Activated CD4-positive, alpha-beta T cell treated with anti-CD3 and anti-CD28 coated beads for 36 hours (primary cell): Measurements from ENCODE around the gene IRF7. TPM values are rescaled to one million over a fixed set of nuclear protein-coding genes. Genes with fewer than 3 reads are reported as not detected.

Experiments
- ATAC-seq: fragments of 200-7000 bp; cut with Tn5 transposase; one replicate; pipeline ENCODE4 v1.10.0; 2021; ENCODE audit warnings: mild to moderate bottlenecking, moderate library complexity
- CTCF ChIA-PET: fragments of 350-600 bp; sonication (Branson Sonifier 250); formaldehyde crosslinking; loops from one replicate; lab custom pipeline; 2021; ENCODE audit warnings: antibody characterized with exemption; lab: Charles Lee
- POLR2A ChIA-PET: fragments of 350-600 bp; sonication (Branson Sonifier 250); formaldehyde crosslinking; loops from one replicate; lab custom pipeline; 2021; ENCODE audit warnings: antibody characterized with exemption, inconsistent platforms; lab: Charles Lee
- DNase-seq: peaks from one replicate; pipeline ENCODE4 v3.0.0-alpha.2; 2020
- H3K27ac Mint-ChIP-seq: one replicate; pipeline ENCODE4 v1.8.0; 2021; ENCODE audit warnings: mixed read lengths
- H3K27me3 Mint-ChIP-seq: one replicate; pipeline ENCODE4 v1.8.0; 2021; ENCODE audit warnings: mixed read lengths
- H3K36me3 Mint-ChIP-seq: one replicate; pipeline ENCODE4 v1.8.0; 2021; ENCODE audit warnings: low read depth, mixed read lengths
- H3K4me1 Mint-ChIP-seq: one replicate; pipeline ENCODE4 v1.8.0; 2021; ENCODE audit warnings: mixed read lengths
- H3K4me3 Mint-ChIP-seq: one replicate; pipeline ENCODE4 v1.8.0; 2021; ENCODE audit warnings: mild to moderate bottlenecking, moderate library complexity, mixed read lengths
- H3K9me3 Mint-ChIP-seq: one replicate; pipeline ENCODE4 v1.8.0; 2021; ENCODE audit warnings: low read depth, mixed read lengths
- intact Hi-C, 2 experiments: fragments of 100-400 bp; cut with DNase I in 1 of 2; cut with micrococcal nuclease in 1 of 2; formaldehyde crosslinking; loops; one replicate each; pipeline versions ENCODE4 v1.14.2 to v1.15.1; 2022 to 2024; cut with DNase I, micrococcal nuclease
- total RNA-seq, 2 experiments: library from RNA; stranded (reverse); gene quantifications; one replicate each; pipeline ENCODE4 v1.2.3, GENCODE V29; 2021

The IRF7 gene
- total RNA-seq, 2 experiments from 2014 or later = 57.1 to 62.6 TPM

GRCh38 chr11:618856-619627 is 3.3 kb upstream of the IRF7 start:
- Mint-ChIP-seq H3K4me3 (no peak overlapping the region), H3K4me1 (peaks cover 10% of the 10 kb centered on the region), H3K36me3 (peaks cover 10% of the 10 kb centered on the region), H3K27ac (no peak overlapping the region), H3K9me3 (no peaks in the 10 kb centered on the region), H3K27me3 (no peaks in the 10 kb centered on the region)
- intact Hi-C loops = no loop called here
- DNase-seq (no peak), ATAC-seq (no peak)
- ChIA-PET CTCF (no interaction called here), POLR2A (no interaction called here)

- peaks cover 13% of the 10 kb centered on the region for H3K4me1 Mint-ChIP-seq
- ChIA-PET CTCF (no interaction called here), POLR2A (interaction anchor here (0.6 kb wide), 1 partner anchor 52 kb away, joined by 3 read pairs; no protein-coding TSS in a partner anchor)
- intact Hi-C loops = no loop called here
- peaks cover 10% of the 10 kb centered on the region for H3K36me3 Mint-ChIP-seq
- H3K9me3 Mint-ChIP-seq = no peaks in the 10 kb centered on the region
- H3K27ac Mint-ChIP-seq = no peak overlapping the region
- ATAC-seq (no peak), DNase-seq (no peak)
- no peak overlapping the region for H3K4me3 Mint-ChIP-seq
- no peaks in the 10 kb centered on the region for H3K27me3 Mint-ChIP-seq
These were observed 2.3 kb upstream of the IRF7 start for GRCh38 chr11:617912-618682.

GRCh38 chr11:617199-617911 is 1.6 kb upstream of the IRF7 start:
- Mint-ChIP-seq H3K9me3 (no peaks in the 10 kb centered on the region), H3K4me3 (no peak overlapping the region), H3K27ac (no peak overlapping the region), H3K27me3 (no peaks in the 10 kb centered on the region), H3K36me3 (peaks cover 10% of the 10 kb centered on the region), H3K4me1 (peaks cover 13% of the 10 kb centered on the region)
- ATAC-seq (no peak), DNase-seq (no peak)
- ChIA-PET CTCF (no interaction called here), POLR2A (no interaction called here)
- intact Hi-C loops = no loop called here

- POLR2A ChIA-PET = interaction anchor here (0.6 kb wide), 1 partner anchor 110 kb away, joined by 6 read pairs; no protein-coding TSS in a partner anchor
- Mint-ChIP-seq H3K4me3 (peak overlapping the region; percentile 85), H3K36me3 (peaks cover 16% of the 10 kb centered on the region), H3K27ac (peak overlapping the region; percentile 80), H3K4me1 (peaks cover 13% of the 10 kb centered on the region), H3K9me3 (no peaks in the 10 kb centered on the region), H3K27me3 (no peaks in the 10 kb centered on the region)
- intact Hi-C loops = no loop called here
- ATAC-seq (no peak), DNase-seq (no peak)
- CTCF ChIA-PET = no interaction called here
These were observed 809 bp upstream of the IRF7 start for GRCh38 chr11:616320-617198.

- peak overlapping the region; percentile 95 for H3K27ac Mint-ChIP-seq
- no peaks in the 10 kb centered on the region for H3K9me3 Mint-ChIP-seq
- H3K36me3 Mint-ChIP-seq = peaks cover 20% of the 10 kb centered on the region
- no peak for DNase-seq
- H3K27me3 Mint-ChIP-seq = no peaks in the 10 kb centered on the region
- ChIA-PET CTCF (interaction anchor here (0.6 kb wide), 1 partner anchor 285 kb away, joined by 3 read pairs; no protein-coding TSS in a partner anchor), POLR2A (no interaction called here)
- peak overlapping the region; percentile 85 for H3K4me3 Mint-ChIP-seq
- ATAC-seq = no peak
- H3K4me1 Mint-ChIP-seq = peaks cover 13% of the 10 kb centered on the region
- intact Hi-C loops = loop anchor here in 1 of 2 experiments (1.0 to 2.0 kb wide), 5 partner anchors 39 to 194 kb away; partner anchors contain the start of genes DEAF1, HRAS, PHRF1 and RPLP2
These were observed 887 bp downstream of the IRF7 start for GRCh38 chr11:614623-615503.

- H3K27ac Mint-ChIP-seq = peak overlapping the region; percentile 82
- POLR2A ChIA-PET = no interaction called here
- peaks cover 21% of the 10 kb centered on the region for H3K36me3 Mint-ChIP-seq
- DNase-seq = no peak
- H3K4me1 Mint-ChIP-seq = peaks cover 13% of the 10 kb centered on the region
- intact Hi-C loops = loop anchor here in 1 of 2 experiments (2.0 kb wide), 1 partner anchor 45 kb away; no protein-coding TSS in a partner anchor
- H3K27me3 Mint-ChIP-seq = no peaks in the 10 kb centered on the region
- no peak for ATAC-seq
- no peaks in the 10 kb centered on the region for H3K9me3 Mint-ChIP-seq
- H3K4me3 Mint-ChIP-seq = peak overlapping the region; percentile 85
- CTCF ChIA-PET = interaction anchor here (1.1 kb wide), 1 partner anchor 59 kb away, joined by 5 read pairs; no protein-coding TSS in a partner anchor
These were observed 1.6 kb downstream of the IRF7 start for GRCh38 chr11:614021-614622.

- no peak overlapping the region for H3K4me3 Mint-ChIP-seq
- POLR2A ChIA-PET = no interaction called here
- peak; percentile 30 for ATAC-seq
- H3K4me1 Mint-ChIP-seq = peaks cover 13% of the 10 kb centered on the region
- H3K36me3 Mint-ChIP-seq = peaks cover 22% of the 10 kb centered on the region
- peak; percentile 92 for DNase-seq
- no peaks in the 10 kb centered on the region for H3K9me3 Mint-ChIP-seq
- no peaks in the 10 kb centered on the region for H3K27me3 Mint-ChIP-seq
- no peak overlapping the region for H3K27ac Mint-ChIP-seq
- CTCF ChIA-PET = interaction anchor here (0.6 to 1.1 kb wide), 3 partner anchors 26 to 82 kb away, joined by 3 to 5 read pairs (median 4); partner anchors contain the start of genes DEAF1 and TMEM80
- intact Hi-C loops = loop anchor here in 1 of 2 experiments (1.0 kb wide), 3 partner anchors 53 to 206 kb away; partner anchors contain the start of genes LMNTD2, RASSF7 and RNH1
These were observed 2.3 kb downstream of the IRF7 start for GRCh38 chr11:613369-613968.

- intact Hi-C loops = loop anchor here in 1 of 2 experiments (1.0 kb wide), 3 partner anchors 53 to 206 kb away; partner anchors contain the start of genes LMNTD2, RASSF7 and RNH1
- H3K4me3 Mint-ChIP-seq = no peak overlapping the region
These were observed 2.8 kb downstream of the IRF7 start for GRCh38 chr11:612961-613300.

More at GRCh38 chr11:612961-613300, 2.8 kb downstream of the IRF7 start:
- Mint-ChIP-seq H3K9me3 (no peaks in the 10 kb centered on the region), H3K27me3 (no peaks in the 10 kb centered on the region), H3K27ac (no peak overlapping the region), H3K36me3 (peaks cover 22% of the 10 kb centered on the region), H3K4me1 (peaks cover 13% of the 10 kb centered on the region)
- ATAC-seq (no peak), DNase-seq (no peak)
- ChIA-PET CTCF (interaction anchor here (0.6 to 1.1 kb wide), 4 partner anchors 25 to 92 kb away, joined by 3 to 5 read pairs (median 4); partner anchors contain the start of genes DEAF1 and TMEM80), POLR2A (no interaction called here)
